Activated CD4-positive, alpha-beta T cell treated with anti-CD3 and anti-CD28 coated beads for 48 hours (primary cell): ENCODE measurements around the gene RCOR2.

Experiments
- DNase-seq: peaks from one replicate; pipeline ENCODE4 v3.0.0-alpha.2; 2020

The RCOR2 gene

DNA sequence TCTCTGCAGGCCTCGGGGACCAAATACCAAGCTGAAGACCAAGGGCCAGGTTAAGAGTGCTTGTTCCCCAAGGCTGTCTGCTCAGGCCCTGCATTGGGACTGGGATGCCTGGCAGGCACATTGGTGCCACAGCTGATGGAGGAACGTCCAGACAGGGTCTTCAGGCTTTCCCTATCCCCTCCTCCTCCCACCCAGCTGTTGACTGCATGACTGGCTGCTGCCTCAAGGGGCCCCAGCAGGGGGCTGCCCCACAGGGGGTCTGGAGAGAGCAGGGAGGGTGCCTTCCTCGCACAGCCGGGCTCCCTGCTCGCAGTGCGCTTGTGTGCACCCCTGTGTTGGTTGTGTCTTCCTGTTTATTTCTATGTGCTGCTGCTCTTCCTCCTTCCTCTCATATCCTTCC is 9.9 kb downstream of the RCOR2 start:
- no peak for DNase-seq

DNA sequence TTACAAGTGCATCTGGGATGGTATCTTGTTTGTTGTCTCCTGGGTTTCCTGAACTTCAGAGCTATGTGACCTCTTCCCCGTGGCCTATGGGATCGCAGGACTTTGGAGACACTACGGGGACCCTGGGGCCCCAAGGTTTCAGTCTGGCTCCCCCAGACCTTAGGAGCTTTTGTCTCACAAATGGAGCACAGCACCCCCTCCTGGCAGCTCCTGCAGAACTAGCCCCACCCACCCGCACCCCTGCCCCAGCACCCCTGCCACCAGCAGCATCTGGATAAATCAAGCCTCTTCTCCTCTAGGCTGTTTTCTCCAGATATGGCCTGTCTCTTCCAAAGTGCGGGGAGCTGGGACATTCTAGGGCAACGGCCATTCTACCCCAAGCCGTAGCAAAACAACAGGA is 10.4 kb downstream of the RCOR2 start:
- DNase-seq, result peak; percentile 64

DNA sequence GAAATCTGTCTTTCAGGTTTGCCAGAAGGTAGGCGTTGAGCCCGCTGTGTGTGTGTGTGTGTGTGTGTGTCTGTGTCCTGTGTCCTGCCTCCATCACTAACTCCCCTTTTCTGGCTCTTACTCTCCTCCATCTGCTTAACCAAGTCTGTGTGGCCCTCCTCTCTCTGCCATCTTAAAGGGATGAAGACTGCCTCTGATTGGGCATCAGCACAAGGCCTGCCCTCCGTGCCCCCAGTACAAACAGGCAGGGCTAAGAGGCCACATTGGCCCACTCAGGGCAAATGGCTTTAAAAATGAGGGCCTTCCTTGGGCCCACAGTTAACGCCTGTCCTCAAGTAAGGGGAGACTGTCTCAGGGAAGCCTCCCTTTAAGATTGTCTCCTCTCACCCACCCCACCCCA is 10.9 kb downstream of the RCOR2 start:
- DNase-seq, result no peak

DNA sequence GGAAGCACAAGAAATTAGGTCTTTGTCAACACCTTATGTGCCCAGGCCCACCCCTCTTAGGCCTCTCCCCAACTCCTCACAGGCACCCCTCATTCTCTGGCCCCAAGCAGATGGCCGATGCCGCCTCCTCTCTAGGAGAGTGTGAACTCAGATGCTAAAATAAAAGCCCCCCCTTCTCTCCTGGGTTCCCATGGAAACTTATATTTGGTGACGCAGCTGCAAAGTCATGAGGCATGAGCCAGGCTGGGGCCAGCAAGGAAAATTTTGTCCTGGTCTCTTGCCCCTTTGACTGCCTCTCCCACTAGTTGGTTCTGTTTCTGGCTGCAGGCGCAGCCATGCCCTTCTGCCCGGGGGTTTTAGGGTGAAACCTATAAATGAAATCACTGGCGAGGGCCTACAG is 11.8 kb downstream of the RCOR2 start:
- DNase-seq, result no peak

DNA sequence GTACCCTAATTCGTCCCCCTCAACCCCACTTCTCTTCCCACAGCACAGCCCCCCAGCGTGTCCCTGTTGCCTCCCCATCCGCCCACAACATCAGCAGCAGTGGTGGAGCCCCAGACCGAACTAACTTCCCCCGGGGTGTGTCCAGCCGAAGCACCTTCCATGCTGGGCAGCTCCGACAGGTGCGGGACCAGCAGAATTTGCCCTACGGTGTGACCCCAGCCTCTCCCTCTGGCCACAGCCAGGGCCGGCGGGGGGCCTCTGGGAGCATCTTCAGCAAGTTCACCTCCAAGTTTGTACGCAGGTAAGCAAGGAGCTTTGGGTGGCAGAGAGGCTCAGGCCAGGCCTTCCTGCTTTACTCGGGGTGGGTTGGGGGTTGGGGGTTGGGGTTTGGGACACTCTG is 12.2 kb downstream of the RCOR2 start:
- no peak for DNase-seq

DNA sequence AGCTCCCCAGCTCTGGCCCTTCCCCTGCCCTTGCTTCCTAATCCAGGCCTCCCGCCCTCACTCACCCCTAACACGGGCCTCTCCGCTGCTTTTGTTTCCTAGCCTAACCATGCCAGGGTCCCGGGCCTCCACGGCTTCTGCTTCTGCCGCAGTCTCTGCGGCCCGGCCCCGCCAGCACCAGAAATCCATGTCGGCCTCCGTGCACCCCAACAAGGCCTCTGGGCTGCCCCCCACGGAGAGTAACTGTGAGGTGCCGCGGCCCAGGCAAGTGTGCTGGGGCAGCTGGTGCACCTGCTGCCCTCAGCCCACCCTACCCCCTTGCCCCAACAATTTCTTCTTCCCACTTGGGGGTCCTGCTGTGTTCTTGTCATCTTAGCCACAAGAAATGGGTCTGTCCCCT is 13.1 kb downstream of the RCOR2 start:
- no peak for DNase-seq

DNA sequence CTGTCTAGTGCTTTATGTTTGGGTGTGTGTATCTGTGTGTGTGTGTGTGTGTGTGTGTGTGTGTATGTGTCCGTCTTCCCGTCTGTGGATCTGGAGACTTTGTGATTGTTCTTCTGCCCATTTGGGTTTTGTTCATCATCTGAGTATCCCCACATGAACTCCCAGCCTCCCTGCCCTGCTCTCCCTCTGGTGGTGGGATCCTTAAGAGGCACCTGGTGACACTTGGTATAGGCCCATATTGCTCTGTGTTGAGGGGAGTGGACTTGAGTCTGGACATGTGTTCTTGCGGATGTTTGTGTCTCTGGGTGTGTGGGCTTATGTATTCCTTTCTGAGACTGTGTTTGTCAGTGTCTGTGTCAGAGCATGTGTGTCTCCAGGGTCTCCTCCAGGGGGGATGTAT is 15.3 kb downstream of the RCOR2 start:
- DNase-seq, result no peak

DNA sequence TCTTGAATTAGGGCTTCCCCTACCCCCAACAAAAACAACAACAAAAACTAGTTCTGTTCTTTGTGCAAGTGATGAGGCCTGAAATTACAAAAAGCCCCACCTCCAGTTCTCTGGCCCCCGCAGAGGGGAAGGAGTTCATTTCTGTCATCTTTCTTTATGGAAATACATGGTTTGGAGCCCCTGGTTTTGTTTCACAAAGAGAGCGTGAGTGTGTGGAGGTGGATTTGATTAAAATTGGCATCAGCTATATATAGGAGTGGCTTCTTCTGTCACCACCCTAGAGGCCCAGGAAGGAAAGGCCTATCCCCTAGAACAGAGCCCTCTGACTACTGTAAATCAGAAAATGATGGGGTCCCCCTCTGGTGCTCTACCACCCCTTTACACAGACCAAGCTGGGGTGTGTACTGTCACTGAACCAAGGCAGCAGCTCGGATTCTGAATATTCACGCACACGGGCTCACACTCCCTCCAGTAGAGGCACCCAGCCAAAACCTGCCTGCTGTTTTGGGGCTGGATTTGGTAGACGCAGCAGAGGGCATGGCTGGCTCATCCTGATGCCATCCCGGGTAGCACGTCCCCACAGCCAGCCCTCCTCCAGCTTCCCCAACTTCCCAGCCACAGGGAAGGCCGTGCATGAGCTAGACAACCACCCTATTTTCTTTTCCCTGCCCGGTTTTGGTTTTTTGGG is 19.4 kb downstream of the RCOR2 start:
- DNase-seq, result no peak

DNA sequence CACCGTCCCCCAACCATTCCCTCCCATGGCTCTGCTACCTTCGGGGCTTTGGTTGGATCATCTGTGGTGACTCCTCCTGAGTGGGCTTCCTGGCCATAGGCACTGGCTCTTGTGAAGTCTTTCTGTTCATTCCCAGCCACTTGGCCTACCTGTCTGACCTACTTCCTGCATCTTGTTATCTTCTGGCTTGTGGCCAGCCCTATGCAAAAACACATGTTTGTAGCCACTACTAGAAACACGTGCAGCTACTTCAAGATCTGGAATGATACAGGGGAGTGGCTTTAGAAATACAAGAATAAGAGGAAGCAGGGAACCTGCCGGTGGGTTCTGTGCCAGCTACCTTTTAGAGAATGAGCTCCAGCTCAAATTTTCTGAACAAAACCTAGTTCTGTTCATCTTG is 20.9 kb downstream of the RCOR2 start:
- DNase-seq, result no peak

DNA sequence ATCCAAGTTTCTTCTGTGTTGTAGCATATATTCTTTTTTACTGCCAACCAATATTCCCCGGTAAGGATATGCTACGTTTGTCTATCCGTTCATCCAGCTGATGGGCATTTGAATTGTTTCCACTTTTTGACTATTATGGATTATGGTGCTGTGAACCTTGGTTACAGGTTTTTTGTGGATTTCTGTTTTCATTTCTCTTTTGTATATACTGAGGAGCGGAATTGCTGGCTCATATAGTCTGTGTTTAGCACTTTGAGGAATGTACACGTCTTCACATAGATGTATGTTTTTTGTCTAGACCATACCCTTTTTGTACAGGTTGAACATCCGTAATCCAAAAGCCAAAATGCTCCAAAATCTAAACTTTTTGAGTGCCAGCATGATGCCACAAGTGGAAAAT is 23.6 kb downstream of the RCOR2 start:
- no peak for DNase-seq

DNA sequence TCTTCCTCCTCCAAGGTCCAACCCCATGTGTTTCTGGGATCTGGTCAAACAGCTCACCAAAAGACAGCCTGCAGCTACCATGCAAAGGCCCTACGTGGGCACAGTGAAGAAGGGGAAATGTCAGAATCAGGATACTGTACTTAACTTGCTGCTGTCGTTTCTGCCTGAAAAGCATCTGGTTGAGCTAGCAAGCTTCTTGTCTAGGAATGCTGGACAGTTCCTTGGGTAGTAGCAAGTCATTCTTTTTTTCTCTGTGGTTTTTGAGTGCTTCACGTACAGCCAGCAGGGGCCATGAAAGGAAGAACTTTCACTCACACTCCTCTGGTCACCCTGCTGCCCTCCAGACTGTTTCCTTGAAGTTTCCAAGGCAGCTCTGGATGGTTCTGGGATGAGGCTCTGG is 24.7 kb downstream of the RCOR2 start:
- no peak for DNase-seq

DNA sequence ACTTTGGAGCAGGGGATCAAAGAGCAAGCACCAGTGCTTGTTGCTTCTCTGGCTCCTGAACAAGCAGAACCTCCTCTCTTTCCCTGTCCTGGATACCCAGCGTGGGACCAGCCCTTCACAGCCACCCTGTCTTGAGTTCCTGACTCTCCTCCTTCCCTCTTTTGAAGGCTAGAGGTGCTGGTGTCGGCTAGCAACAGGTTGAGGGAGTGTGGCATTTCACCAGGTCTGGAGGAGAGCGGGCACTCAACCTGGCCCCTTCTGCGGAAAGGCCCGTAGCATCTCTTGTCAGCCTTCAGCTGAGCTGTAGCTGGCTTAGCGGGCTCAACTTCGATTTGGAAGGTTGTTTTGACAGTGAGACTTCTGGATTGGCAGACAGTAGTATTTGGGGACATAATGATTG is 26.6 kb downstream of the RCOR2 start:
- no peak for DNase-seq

DNA sequence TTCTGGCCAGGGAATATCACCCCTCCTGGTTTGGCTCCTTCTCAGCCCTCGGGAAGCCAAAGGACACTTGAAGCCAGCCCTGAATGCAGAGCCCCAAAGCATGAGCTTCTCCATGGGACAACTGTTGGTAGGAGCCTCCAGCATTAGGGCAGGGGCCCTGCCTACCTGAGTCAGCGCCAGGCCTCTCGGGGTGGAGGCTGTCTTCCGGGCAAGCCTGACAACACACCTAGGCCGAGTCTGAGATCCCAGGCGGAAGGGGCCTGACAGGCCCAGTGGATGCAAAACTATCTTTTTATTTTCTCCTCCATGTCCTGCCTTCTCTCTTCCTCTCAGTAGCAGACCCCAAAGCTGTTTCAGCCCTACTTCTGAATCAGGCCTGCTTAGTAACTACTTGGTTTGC is 27.6 kb downstream of the RCOR2 start:
- no peak for DNase-seq

DNA sequence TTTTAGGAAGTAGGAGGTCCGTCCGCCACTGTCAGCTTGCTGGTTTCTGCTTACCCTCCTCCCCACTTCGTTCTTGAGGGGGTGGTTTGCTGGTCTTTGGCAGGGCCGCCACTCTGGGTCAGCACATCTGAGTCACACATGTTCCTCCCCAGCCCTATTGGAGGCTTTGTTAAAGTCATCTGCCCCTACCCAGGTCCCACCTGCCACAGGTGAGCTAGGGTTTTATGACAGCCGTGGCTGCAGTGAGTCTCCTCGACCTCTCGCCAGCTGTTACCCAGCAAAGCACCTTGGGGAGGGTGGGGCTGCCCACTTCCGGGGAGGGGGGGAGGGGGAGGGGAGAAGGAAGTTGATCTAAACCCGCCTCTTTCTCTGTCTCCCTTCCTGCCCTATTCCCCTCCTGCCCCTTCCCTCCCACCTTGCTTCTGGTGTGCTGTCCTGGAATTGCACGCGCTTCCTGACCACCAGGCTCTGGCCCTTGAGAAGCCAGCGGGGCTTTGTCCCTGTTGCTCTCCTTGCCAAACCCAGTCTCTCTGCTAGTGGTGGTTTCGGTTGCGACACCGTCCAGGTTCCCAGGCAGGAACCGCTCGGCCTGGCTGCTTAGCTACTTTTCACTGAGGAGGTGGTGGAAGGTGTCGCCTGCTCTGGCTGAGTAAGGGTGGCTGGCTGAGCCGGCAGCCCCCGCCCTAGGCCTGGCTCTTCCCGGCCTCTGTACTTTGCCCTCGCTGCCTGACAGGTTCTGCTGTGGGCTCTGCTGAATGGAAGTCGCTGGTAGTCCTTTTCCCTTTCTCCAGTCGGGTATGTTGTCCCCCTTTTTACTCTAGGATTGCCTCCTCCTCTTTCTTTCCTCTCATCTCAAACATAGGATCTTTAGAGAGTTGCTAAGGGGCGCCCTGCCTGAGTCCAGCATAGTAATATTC is 28.5 kb downstream of the RCOR2 start:
- DNase-seq, result peak; percentile 71

DNA sequence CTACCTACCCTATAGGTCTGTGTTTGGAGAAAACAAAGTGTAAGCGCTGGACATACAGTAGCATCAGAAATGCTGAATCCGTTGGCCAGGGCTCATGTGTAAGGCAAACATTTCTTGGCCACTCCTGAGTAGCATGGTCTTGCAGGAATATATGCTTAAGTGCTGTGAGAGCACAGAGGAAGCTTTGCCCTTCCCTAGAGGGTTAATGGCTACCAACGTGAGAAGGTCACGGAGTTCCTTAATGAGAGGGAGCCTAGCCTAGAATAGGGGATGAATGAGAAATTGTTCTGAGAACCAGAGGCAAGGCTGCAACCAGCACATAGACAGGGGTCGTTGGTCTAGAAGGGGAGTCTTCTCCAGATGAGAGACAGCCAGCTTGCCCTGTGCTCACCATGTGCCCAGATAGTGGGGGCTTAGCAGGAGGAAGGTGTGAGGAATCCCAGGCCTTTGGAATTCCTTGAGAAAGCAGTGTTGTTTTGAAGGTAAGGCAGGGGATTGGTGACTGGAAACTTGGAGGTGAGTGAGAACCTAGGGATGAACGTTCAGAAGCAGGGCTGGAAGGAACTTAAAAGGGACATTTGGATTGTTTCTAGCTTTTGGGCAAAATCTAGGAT is 29.5 kb downstream of the RCOR2 start:
- DNase-seq, result no peak

DNA sequence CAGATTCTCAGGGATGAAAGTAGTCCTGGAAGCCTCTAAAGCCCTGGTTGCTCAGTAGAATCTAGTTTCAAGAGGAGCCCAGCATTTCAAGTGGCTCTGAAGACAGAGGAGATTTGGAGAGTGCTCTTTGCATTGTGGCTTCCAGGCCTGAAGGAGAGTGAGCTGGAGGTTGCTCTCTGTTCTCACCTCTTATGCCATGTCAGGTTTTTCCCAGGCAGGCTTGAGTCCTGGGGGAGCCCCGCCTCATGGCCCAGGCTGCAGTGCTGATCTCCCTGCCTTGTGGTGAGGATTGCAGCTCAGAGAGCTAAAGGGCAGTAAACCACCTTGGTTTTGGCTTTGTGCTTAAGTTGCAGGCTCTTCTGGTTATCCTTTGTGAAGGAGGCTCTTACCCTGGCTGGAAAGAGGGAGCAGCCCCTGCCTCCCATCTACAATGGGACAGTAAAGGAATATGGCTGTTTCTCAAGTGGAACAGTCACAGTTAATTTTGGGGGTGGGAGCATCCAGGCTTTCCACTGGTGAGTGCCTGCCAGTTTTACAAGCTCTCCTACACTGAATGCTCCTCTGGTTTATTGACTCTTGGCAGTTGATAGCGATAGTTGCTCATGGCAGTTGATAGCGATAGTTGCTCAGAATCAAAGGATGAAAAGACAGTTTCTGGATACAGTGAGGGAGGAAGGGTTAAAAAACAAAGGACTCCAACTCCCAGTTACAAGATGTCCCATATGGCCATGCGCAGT is 32.6 kb downstream of the RCOR2 start:
- no peak for DNase-seq

DNA sequence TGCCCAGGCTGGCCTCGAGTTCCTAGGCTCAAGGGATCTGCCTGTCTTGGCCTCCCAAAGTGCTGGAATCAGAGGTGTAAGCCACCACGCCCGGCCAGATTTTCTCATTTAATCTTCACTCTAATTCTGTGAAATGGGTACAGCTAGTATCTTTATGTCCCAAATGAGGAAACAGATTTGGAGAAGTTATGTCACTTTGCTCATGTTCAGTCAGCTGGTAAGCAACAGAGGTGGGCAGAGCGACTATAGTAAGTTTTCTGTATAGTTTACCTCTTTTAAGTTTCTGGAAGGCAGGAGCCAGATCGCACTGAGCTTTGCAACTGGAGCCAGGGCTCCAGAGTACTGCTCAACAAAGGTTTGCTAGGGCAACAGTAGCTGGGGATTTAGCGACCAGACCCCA is 33.2 kb downstream of the RCOR2 start:
- DNase-seq, result no peak

DNA sequence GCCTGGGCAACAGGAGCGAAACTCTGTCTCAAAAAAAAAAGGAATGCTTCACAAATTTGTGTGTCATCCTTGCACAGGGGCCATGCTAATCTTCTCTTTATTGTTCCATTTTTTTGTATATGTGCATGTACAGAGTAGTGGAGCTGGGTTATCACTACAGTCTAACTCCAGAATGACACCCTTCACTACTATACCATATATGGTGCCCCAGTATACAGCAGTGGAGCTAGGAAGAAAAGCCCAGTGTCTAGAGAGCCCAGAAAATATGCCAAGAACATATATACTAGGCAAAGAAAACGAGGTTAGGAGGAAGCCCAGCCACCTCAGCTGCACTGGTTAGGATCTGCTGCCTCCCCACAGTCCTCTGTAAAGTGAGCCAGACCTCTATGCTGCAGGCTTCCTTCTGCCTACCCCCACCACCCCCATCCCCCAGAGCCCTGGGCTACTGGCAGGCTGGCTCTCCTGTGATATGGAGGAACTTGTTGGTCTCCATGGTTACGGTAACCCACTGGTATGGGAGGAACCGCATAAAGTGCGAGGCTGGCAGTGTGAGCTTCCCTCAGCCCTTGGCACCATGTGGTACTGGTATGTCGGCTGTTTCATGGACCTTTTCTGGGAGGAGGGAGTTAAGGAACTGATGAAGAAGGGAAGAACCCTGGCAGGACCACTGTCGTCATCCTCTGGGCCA is 34.3 kb downstream of the RCOR2 start:
- no peak for DNase-seq

DNA sequence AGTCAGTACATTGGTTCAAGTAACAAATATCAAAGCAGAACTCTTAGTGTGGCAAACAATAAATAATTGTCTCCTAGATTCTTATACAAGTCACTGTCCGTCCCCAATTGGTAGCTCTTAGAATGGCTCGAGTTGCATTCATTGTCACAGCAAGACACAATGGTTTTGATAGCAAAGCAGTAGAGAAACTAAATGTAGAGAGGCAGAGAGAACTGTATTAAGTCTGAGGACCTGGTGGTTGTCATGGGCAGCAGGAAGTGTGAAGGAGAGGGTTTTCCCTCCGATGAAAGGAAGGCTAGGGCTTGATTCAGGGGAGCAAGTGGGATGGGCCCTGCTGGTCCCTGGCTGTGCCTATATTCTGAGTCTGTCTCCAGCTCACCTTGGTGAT is 36.6 kb downstream of the RCOR2 start:
- no peak for DNase-seq

DNA sequence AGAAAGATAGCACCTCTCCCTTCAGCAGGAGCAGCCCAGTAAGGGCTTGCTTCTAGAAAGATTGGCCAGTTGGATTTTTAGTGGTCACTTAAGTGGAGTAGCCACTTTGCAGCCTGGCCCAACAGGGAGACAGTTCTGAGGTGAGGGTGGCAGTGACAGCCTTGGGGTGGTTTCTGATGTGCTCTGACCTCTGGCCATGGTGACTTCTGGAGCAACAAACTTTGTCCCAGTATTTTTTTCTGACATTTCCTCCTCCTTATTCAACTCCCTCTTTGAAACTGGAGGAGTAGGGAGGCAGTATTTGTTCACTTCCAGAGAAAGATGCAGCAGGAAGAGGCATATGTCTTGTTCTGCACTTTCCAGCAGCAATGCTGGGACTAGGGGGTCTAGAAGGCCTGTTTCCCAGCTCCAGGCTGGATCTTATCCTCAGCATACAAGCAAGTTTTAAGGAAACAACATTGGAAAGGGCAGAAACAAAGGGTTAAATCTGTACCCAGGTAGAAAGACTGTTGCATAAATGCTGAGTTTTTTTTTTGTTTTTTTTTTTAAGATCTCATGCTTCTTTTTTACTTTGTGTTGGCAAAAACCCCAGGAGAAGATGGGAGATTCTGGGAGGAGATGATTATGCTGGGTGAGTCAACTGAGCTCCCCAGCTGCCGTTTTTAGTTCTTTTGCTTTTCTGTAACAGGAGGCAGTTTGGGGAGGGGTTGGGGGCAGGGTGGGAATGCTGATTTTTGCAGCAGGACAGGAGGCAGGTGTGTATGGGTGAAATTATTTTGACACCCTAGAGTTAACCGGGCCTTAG is 37.2 kb downstream of the RCOR2 start:
- no peak for DNase-seq

DNA sequence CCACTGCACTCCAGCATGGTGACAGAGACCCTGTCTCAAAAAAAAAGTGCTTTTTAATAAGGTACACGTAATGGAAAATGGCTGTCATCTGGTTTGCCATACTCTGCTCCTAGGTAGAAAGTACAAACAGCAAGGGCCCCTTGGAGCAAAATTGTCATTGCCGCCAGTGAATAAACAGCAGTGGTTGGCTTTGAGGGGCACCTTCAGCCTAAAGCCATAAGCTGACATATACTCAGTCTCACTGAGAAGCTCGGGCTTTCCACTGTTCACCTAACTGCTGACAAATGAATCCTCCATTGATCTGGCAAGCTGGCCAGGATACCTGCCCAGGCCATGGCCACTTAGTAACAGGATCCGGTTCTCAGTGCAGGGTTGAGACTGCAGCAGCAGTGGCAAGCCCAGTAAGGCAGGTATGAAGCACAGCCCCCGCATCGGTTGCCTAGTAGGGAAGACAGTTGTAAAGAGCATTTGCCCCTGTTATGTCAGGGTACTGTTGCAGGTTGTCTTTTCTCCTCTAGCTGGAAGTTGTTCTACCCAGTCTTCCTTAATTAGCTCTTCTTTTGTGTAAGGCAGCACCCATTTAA is 39.2 kb downstream of the RCOR2 start:
- no peak for DNase-seq

DNA sequence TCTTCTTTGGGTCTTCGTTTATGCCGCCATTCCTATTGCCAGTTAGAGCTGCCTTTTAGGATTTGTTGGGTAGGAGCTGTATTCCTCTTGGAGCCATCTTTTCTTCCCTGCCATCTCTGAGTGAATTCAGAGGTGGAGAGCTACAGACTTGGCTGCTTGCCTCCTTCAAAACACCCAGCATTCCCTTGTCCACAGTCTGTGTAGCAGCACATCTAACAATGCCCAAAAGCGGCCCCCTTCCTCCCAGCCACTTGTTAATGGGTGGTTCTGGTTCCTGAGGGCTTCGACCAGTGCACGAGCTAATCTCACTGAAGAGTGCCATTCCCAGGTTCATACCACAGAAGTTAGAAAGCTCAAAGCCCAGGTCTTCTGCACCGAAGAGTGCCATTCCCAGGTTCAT is 40.3 kb downstream of the RCOR2 start:
- no peak for DNase-seq
